ENCODE results near the gene CRADD. TPM values are rescaled to one million over a fixed set of nuclear protein-coding genes. Genes with fewer than 3 reads are reported as not detected.
A peak's percentile ranks its signal among the peaks of the same experiment; 100 is the strongest.
"Not testable (repeated sequence)": the region's sequence is repeated elsewhere in the genome, so short reads cannot be mapped to it uniquely, and the experiment has no call there.

Gene CRADD
- total RNA-seq, 1 experiment from 2014 or later: 48.6 TPM

DNA sequence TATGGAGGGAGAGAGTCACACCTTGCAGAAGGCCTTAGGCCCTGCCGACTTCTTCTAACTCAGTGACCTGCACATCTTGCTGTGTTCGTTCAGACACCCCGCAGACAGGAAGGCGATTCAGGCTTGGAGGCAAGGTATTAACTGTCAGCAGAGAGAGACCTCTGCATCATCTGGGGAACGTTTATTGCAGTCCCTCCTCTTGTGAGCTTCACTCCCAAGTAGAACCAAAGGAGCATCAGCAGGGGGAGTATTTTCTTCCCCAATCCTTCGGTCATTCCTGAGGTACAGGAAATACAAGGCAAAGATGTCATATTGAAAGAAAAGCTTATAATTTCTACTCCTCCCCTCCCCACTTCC is 217.9 kb downstream of the CRADD start:
- peak; percentile 64 for DNase-seq (ENCODE audit: low read depth)

DNA sequence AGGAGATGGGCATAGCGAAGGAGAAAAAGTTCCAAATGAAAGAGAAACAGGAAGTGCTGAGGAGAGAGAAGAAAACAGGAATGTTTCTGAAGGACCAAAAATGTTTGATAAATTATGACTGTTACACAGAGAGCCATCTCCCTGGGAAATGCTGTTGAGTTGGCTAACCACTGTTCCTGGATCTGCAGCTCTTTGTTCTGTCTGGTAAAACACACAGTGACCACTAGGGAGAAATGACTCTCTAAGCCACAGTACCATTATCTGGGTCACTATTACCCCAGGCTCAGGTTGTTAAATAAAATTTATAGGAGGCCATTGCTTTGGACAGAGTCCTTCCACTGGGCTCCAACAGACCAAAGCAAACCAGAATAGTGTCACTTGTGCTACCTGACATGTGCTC is 219.3 kb downstream of the CRADD start:
- no peak for DNase-seq (ENCODE audit: low read depth)

DNA sequence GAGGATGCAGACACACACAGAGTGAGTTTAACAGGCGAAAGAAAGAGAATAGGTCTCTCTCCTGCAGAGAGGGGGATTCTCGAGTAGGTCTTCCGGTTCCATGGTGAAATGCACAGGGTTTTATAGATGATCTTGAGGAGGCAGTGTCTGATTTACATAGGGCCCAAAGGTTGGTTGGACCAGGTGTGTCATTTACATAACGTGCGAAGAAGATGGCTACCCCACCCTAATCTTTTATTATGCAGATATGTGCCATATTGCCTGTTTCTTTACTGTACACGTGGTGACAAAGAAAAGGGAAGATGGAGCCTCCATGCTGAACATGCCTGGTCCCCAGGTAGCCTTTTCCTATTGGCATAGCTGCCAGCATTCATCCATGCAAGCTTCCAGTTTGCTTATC is 219.8 kb downstream of the CRADD start:
- no peak for DNase-seq (ENCODE audit: low read depth)

DNA sequence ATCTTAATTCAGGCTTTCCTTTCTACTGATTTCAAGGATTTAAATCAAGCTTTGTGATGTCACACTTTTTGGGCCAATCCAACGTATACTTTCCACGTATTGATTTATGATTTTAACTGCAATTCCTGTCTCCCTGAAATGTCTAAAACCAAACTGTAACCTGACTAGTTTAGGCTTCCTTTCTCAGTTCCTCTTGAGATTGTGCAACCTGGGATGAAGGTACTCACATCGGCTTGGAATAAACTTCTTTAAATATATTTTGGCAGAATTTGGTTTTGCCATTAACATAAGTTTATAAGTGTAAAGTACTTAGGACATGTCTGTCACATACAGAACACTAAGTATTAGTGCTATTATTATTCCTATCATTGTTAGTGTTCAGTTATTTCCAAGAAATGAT is 224.6 kb downstream of the CRADD start:
- DNase-seq (ENCODE audit: low read depth): no peak

DNA sequence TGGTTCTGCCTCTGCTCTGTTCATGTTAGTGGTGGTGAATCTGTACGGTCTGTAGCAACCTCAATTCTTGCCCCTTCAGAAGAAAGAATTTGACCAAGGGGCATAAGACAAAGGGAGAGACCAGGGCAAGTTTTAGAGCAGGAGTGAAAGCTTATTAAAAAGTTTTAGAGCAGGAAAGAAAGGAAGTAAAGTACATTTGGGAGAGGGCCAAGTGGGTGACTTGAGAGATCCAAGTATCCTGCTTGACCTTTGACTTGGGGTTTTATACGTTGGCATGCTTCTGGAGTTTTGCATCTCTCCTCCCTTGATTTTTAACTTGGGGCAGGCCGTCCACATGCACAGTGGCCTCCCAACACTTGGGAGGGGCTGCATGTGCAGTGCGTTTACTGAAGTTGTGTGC is 225.0 kb downstream of the CRADD start:
- no peak for DNase-seq (ENCODE audit: low read depth)

DNA sequence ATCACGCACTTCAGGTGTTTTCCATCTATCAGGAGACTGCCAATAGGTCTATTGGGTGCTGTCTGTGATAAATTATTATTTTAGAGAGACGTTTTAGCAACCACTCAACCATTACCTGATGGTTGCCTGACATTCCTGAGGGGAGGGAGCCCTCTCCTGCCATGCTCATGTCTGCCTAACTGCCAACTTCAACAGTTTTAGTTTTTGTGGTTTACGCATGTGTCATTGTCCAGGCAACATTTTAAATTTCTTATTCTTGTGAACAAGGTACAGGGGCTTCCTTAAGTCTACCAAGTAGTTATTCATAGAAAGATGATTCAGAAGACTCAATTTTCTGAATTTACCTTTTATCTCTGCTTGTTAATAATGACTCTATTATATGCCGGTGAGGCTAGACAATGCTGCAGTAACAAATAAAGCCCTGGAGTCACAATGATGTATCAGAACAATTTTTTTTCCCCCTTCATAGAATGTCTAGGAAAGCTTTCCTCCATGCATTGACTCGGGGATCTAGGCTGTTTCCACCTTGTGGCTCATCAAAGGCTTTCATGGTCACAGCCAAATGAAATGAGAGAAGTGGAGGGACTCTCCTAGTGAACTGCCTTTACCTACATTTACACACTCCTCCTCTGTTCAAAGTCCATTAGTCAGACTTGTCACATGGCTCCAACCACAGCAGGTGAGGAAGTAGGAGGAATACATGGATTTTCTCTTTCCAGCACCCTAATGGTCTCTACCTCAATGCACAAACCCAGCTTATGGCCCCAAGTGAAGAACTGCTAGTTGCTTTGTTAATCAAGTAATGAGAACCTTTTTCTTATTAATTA is 225.8 kb downstream of the CRADD start:
- DNase-seq (ENCODE audit: low read depth): peak; percentile 55

DNA sequence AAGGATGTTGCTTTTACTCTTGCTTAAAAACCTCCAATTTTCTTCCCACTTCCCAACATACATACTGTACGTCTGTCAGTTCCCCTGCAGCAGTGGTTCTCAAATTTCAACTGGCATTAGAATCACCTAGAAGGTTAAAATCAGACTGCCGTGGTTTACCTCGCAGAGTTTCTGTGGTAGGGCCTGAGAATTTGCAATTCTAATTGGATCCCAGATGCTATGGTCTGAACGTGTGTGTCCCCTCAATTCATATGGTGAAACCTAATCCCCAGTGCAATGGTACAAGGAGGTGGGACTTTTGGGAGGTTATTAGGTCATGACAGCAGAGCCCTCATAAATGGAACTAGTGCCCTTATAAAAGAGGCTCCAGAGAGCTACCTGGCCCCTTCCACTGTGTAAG is 226.9 kb downstream of the CRADD start:
- peak; percentile 35 for DNase-seq (ENCODE audit: low read depth)

DNA sequence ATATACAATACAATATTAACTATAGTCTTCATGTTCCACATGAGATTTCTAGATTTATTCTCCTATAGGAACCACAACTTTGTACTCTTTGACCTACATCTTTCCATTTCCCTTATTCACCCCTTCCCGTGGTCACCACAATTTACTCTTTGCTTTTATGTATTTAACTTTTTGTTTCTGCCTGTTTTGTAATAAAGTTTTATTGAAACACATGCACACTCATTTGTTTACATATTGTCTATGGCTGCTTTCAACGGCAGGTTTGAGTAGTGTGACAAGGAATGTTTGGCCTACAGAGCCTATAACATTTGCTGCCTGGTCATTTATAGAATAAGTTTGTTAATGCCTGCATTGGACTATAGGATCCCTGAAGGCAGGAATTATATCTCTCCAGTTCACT is 231.1 kb downstream of the CRADD start:
- DNase-seq (ENCODE audit: low read depth): no peak

DNA sequence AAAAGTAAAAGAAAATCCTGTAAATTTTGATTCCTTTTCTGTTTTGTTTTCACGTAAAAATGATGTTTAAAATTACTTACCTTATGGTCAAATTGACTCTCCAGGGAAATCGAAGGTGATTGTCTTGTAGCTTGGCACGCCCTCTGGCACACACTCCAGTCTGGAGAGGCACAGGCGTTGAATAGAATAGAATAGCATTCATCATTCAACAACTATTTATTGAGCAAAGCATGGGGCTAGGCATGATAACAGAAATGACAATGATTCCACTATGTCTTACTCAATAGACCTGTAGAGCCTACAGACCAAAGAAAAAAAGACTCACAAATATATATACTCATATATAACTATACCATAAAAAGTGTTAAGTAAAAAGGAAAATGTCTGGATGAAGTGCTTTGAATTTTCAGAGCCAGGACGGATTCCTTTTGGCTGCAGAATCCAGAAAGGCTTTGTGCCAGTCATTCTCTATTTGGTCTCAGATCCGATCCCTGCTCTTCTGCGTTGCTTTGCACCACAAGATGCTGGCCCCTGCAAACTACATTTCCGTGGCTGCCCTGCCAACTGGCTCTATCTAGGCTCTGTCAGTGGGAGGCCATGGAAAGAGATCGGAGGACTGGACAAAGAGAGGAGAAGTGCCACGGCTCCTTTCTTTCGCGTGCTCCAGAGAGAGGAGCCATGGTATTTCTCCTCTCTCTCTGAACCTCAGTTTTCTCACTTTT is 231.8 kb downstream of the CRADD start:
- peak; percentile 55 for DNase-seq (ENCODE audit: low read depth)

DNA sequence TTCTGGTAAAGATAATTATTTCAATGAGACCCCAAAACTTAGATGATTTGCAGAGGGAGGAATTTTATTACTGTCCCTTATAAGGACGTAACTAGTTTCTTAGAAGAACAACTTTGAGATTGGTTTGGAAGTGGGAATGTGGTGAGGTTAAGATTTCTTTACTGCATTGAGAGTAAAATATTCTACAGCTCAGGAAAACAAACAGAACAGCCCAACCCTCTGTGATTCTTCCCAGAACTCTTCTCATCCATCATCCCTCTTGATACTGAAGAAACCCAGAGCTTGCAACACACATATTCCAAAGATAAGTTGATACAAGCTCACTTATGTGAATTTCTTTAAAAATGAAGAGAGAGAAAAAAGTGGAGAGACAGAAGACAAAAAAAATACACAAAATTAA is 234.2 kb downstream of the CRADD start:
- no peak for DNase-seq (ENCODE audit: low read depth)

DNA sequence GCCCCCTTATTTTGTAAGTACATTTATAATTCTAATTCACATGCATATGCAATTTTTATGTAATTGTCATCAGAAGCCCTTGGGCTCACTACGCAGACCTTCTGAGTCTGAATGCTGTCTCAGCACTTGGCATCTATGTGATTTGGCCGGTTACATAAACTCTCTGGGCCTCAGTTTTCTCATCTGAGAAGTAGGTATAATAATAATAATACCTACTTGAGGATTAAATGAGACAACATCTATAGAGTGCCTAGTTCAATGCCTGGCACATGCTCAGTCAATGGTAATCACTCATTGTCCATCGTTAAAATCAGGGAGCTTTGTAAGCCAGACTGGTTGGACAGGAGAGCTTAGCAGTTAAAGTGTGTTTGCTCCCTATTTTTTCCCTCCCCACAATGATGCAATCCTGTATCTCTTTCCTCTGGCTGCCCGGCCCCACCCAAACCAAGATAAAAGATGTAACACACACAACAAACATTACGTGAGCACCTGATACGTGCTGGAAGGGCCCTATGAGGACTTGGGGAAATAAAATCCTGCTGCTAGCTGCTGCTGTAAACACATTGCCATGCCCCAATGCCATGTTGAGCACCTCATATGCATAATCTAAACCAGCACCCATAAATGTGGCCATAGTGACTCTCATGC is 235.0 kb downstream of the CRADD start:
- DNase-seq (ENCODE audit: low read depth): no peak

DNA sequence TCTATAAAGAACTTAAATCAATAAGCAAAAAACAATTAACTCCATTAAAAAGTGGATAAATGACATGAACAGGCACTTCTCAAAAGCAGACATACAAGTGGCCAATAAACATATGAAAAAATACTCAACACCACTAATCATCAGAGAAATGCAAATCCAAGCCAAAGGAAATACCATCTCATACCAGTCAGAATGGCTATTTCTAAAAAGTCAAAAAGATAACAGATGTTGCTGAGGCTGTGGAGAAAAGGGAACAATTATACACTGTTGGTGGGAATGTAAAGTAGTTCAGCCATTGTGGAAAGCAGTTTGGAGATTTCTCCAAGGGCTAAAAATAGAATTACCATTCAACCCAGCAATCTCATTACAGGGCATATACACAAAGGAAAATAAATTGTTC is 236.7 kb downstream of the CRADD start:
- DNase-seq (ENCODE audit: low read depth): peak; percentile 72

DNA sequence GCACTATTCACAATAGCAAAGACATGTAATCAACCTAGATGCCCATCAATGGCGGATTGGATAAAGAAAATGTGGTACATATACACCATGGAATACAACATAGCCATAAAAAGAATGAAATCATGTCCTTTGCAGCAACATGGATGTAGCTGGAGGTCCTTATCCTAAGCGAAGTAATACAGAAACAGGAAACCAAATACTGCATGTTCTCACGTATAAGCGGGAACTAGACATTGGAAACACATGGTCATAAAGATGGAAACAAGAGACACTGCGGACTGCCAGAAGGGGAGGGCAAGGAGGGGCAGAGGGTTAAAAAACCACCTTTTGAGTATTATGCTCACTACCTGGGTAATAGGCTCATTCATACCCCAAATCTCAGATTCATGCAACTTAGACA is 237.1 kb downstream of the CRADD start:
- DNase-seq (ENCODE audit: low read depth): no peak

DNA sequence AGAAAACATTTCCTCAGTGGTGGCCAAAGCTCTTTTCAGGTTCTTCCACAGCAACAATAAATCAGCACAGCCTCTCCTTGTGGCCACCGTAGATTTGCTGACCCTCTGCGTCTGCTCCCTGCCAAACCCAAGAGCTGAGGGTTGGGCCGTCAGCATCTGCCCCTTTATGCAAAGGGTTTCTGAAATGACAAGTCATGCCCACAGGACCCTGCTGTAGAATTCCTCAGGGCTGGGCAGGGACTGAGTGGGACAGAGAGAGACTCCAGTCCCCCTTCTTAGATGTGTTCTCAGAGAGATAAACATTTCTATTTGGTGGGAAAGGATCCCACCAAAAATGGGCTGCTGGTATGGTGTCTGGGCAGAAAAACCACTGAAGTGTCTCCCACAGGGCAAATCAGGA is 238.2 kb downstream of the CRADD start:
- DNase-seq (ENCODE audit: low read depth): no peak

DNA sequence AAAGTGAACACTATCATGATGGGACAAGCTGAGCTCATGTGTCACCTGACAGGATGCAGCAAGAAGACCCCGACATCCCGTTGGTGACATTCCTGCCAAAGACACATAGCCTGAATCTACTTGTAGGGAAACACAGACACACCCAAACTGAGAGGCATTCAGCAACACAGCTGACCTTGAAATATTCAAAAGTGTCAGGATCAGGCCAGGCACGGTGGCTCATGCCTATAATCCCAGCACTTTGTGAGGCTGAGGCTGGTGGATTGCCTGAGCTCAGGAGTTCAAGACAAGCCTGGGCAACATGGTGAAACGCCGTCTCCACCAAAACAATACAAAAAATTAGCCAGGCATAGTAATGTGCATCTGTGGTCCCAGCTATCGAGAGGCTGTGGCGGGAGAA is 239.2 kb downstream of the CRADD start:
- DNase-seq (ENCODE audit: low read depth): no peak

DNA sequence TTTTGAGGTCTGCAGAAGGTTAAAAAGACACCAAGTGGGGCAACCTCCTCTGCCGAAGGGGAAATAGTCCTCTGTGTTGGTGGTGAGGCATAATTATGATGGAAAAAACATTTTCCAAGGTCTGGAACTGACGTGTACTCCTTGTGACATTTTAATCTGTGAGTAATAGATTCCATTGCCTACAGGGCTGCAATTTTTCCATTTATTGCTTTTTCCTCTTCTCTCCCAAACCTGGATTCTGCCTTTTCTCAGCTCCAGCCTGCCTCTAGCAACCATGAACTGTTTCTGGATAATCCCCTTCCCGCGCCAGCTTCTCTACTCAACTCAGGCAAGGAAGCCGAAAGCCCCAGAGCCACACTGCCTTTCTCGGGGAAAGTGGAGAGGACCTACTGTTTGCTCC is 241.1 kb downstream of the CRADD start:
- DNase-seq (ENCODE audit: low read depth): peak; percentile 91

DNA sequence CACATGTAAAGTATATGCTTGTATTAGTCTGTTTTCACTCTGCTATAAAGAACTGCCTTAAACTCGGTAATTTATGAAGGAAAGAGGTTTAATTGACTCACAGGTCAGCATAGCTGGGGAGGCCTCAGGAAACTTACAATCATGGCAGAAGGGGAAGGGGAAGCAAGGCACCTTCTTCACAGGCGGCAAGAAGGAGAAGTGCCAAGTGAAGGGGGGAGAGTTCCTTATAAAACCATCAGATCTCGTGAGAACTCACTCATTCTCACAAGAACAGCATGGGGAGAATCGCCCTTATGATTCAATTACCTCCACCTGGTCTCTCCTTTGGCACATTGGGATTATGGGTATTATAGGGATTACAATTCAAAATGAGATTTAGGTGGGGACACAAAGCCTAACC is 241.7 kb downstream of the CRADD start:
- DNase-seq (ENCODE audit: low read depth): no peak

DNA sequence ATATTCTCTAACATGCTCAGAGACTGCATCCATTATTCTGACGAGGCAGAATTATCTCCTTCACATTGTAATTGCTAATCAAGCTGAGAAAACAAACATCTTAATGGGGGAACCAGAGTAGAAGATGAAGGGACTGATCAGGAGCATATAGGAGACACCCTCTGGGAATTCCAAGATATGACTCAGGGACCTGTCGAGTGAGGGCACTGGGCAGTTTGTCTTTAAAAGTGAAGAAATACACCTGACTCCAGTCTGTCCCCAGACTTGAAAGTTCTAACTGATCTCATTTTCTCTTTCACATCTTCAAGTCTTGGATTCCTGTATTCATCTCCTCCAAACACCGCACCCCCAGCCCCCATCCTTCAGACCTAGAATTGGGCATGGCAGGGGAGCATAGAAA is 244.3 kb downstream of the CRADD start:
- DNase-seq (ENCODE audit: low read depth): peak; percentile 48

DNA sequence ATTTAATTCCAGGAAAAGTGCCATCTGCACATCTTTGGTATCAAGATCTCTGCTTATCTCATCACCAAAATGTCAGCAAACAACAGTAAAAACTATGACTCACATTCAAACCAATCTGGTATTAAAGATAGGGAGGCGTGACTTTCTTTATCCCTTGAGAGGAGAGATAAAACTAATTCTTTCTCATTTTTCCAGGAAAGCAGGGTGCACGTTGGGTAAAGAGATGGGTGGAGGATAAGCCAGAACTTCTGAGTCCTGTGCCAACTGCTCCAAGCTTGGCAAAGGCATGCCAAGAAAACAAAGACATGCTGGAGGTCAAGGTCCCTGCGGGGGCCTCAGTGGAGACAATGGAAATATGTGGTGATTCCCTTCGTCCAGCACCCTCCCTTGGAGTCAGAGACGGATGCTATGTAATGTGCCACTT is 245.4 kb downstream of the CRADD start:
- DNase-seq (ENCODE audit: low read depth): peak; percentile 73

DNA sequence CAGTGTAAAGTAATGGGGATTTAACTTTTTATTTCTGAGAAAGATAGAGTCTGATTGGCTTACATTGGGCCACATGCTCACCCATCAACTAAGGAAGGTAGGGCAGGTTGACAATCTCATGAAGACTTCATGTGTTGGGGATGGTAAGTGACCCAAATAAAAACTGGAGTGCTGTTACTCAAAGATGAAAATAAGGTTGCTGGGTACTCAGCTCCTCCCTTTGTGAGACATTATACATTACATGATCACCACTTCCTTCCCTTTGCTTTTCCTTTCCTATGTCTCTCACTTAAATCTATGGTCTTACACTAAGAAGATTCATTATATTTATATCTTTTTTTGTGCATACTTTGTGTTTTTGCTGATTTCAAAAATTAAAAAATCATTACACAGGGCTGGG is 247.2 kb downstream of the CRADD start:
- DNase-seq (ENCODE audit: low read depth): no peak

DNA sequence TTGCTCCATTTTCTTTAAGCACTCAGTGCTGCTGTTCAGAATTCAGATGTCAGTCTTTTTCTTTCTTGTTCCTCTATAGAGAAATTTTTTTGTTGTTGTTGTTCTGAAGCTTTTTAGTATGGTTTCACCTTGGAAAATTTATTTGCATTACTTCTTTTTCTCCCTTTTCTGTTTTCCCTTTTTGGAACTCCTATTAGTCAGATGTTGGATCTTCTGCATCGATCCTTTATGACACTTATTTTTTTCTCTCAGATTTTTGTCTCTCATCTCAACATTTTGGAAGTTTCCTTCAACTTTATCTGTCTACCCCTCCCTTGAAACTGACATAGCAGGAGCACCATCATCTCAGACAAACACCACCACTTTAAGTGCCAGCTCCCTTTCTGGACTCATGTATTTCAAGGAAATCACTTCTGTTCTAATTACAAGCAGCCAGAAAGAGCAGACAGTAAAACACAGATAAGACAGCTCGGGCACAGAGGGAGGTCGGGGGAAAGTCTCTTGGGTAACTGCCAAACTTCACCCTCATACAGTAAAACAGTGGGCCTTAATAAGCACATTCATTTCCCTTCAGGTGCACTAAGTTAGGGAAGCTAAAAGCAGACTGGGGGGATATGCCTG is 248.5 kb downstream of the CRADD start:
- DNase-seq (ENCODE audit: low read depth): no peak

DNA sequence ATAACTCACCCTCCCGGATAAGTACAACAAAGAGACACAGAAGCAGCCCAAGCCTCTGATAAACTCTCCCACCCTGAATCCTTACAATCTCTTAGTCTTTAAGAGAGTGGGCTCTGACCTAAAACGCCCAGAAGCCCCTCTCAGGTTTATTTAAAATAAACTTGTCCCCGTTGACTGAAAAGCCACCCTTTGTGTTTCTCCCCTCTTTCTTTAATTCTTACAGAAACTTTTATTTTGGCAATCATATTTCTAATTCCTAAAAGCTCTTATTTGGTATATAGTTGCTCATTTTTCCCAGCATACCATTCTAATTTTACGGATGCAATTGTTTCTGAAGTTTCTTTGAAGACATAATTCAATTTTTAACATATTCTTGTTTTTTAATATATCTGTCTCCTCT is 249.1 kb downstream of the CRADD start:
- DNase-seq (ENCODE audit: low read depth): no peak

DNA sequence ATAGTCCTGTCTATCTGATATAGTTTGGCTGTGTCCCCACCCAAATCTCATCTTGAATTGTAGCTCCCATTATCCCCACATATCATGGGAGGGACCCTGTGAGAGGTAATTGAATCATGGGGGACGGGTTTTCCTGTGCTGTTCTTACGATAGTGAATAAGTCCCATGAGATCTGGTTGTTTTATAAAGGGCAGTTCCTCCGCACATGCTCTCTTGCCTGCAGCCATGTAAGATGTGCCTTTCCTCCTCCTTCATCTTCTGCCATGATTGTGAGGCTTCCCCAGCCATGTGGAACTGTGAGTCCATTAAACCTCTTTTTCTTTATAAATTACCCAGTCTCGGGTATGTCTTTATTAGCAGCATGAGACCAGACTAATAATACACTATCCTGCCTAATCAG is 251.9 kb downstream of the CRADD start:
- DNase-seq (ENCODE audit: low read depth): not testable (repeated sequence)
